ENCODE measurements around the gene SCN10A. TPM values are rescaled to one million over a fixed set of nuclear protein-coding genes. Genes with fewer than 3 reads are reported as not detected.

SCN10A gene
- total and polyA plus RNA-seq, 7 experiments from 2014 or later = not detected

GRCh38 chr3:38698061-38698460, 118.0 kb downstream of the SCN10A start:
- no peak for DNase-seq
- Mint-ChIP-seq H3K36me3 (no peaks in the 10 kb centered on the region), H3K27ac (no peak overlapping the region), H3K4me3 (no peak overlapping the region), H3K4me1 (no peaks in the 10 kb centered on the region), H3K27me3 (peaks cover 0 to 17% (median 5%) of the 10 kb centered on the region in 5 donors), H3K9me3 (peaks cover 0 to 4% (median 0%) of the 10 kb centered on the region in 11 donors)
- Histone ChIP-seq H3K27ac (ENCODE audit: low read depth, low read length) (no peak overlapping the region), H3K4me3 (ENCODE audit: low read length) (no peak overlapping the region), H3K9me3 (ENCODE audit: control insufficient read depth in 2 of 3, low read length in 3 of 3) (no peaks in the 10 kb centered on the region), H3K36me3 (ENCODE audit: control insufficient read depth in 2 of 3, insufficient read depth in 3 of 3, low read length in 3 of 3) (no peaks in the 10 kb centered on the region), H3K27me3 (ENCODE audit: control insufficient read depth in 2 of 2, insufficient read depth in 2 of 2, low read length in 2 of 2) (no peaks in the 10 kb centered on the region), H3K4me1 (ENCODE audit: control insufficient read depth in 2 of 2, insufficient read depth in 2 of 2, low read length in 2 of 2) (no peaks in the 10 kb centered on the region)
- CTCF ChIA-PET = no interaction called here
- no peak for ATAC-seq
- POLR2A ChIA-PET = no interaction called here
- intact Hi-C loops (cut with micrococcal nuclease) = no loop called here

- Mint-ChIP-seq H3K4me1 (no peaks in the 10 kb centered on the region), H3K27me3 (peaks cover 0 to 13% (median 5%) of the 10 kb centered on the region in 5 donors), H3K9me3 (peaks cover 0 to 4% (median 0%) of the 10 kb centered on the region in 11 donors), H3K36me3 (no peaks in the 10 kb centered on the region), H3K27ac (no peak overlapping the region), H3K4me3 (no peak overlapping the region)
- ATAC-seq (no peak), DNase-seq (no peak)
- Histone ChIP-seq H3K27me3 (ENCODE audit: control insufficient read depth in 2 of 2, insufficient read depth in 2 of 2, low read length in 2 of 2) (no peaks in the 10 kb centered on the region), H3K36me3 (ENCODE audit: control insufficient read depth in 2 of 3, insufficient read depth in 3 of 3, low read length in 3 of 3) (no peaks in the 10 kb centered on the region), H3K27ac (ENCODE audit: low read depth, low read length) (no peak overlapping the region), H3K9me3 (ENCODE audit: control insufficient read depth in 2 of 3, low read length in 3 of 3) (no peaks in the 10 kb centered on the region), H3K4me1 (ENCODE audit: control insufficient read depth in 2 of 2, insufficient read depth in 2 of 2, low read length in 2 of 2) (no peaks in the 10 kb centered on the region), H3K4me3 (ENCODE audit: low read length) (no peak overlapping the region)
- intact Hi-C loops (cut with micrococcal nuclease) = no loop called here
- ChIA-PET POLR2A (no interaction called here), CTCF (no interaction called here)
Measured at GRCh38 chr3:38696034-38696433, 120.0 kb downstream of the SCN10A start.

- no peak for DNase-seq
- Histone ChIP-seq H3K27ac (ENCODE audit: low read depth, low read length) (no peak overlapping the region), H3K9me3 (ENCODE audit: control insufficient read depth in 2 of 3, low read length in 3 of 3) (no peaks in the 10 kb centered on the region), H3K4me1 (ENCODE audit: control insufficient read depth in 2 of 2, insufficient read depth in 2 of 2, low read length in 2 of 2) (no peaks in the 10 kb centered on the region), H3K4me3 (ENCODE audit: low read length) (no peak overlapping the region), H3K27me3 (ENCODE audit: control insufficient read depth in 2 of 2, insufficient read depth in 2 of 2, low read length in 2 of 2) (no peaks in the 10 kb centered on the region), H3K36me3 (ENCODE audit: control insufficient read depth in 2 of 3, insufficient read depth in 3 of 3, low read length in 3 of 3) (no peaks in the 10 kb centered on the region)
- CTCF ChIA-PET = no interaction called here
- peaks cover 0 to 12% (median 2%) of the 10 kb centered on the region in 5 donors for H3K27me3 Mint-ChIP-seq
- H3K4me1 Mint-ChIP-seq = no peaks in the 10 kb centered on the region
- POLR2A ChIA-PET = no interaction called here
- no peak overlapping the region for H3K4me3 Mint-ChIP-seq
- H3K9me3 Mint-ChIP-seq = peaks cover 0 to 7% (median 0%) of the 10 kb centered on the region in 11 donors
- ATAC-seq = no peak
- peaks cover 0 to 4% (median 0%) of the 10 kb centered on the region in 5 donors for H3K36me3 Mint-ChIP-seq
- intact Hi-C loops (cut with micrococcal nuclease) = no loop called here
- no peak overlapping the region for H3K27ac Mint-ChIP-seq
Measured at GRCh38 chr3:38690185-38690584, 125.8 kb downstream of the SCN10A start.

GRCh38 chr3:38689774-38690173, 126.2 kb downstream of the SCN10A start:
- intact Hi-C loops (cut with micrococcal nuclease) = no loop called here
- no peaks in the 10 kb centered on the region for H3K4me1 ChIP-seq (ENCODE audit: control insufficient read depth in 2 of 2, insufficient read depth in 2 of 2, low read length in 2 of 2)
- DNase-seq = no peak
- no peaks in the 10 kb centered on the region for H3K9me3 ChIP-seq (ENCODE audit: control insufficient read depth in 2 of 3, low read length in 3 of 3)
- ChIA-PET POLR2A (no interaction called here), CTCF (no interaction called here)
- Mint-ChIP-seq H3K9me3 (peaks cover 0 to 7% (median 0%) of the 10 kb centered on the region in 11 donors), H3K36me3 (peaks cover 0 to 4% (median 0%) of the 10 kb centered on the region in 5 donors), H3K4me3 (no peak overlapping the region), H3K4me1 (no peaks in the 10 kb centered on the region), H3K27me3 (peaks cover 0 to 12% (median 2%) of the 10 kb centered on the region in 5 donors), H3K27ac (no peak overlapping the region)
- H3K36me3 ChIP-seq (ENCODE audit: control insufficient read depth in 2 of 3, insufficient read depth in 3 of 3, low read length in 3 of 3) = no peaks in the 10 kb centered on the region
- H3K27ac ChIP-seq (ENCODE audit: low read depth, low read length) = no peak overlapping the region
- H3K27me3 ChIP-seq (ENCODE audit: control insufficient read depth in 2 of 2, insufficient read depth in 2 of 2, low read length in 2 of 2) = no peaks in the 10 kb centered on the region
- ATAC-seq = no peak
- no peak overlapping the region for H3K4me3 ChIP-seq (ENCODE audit: low read length)

- ChIA-PET POLR2A (no interaction called here), CTCF (no interaction called here)
Measured at GRCh38 chr3:38689346-38689745, 126.7 kb downstream of the SCN10A start.

GRCh38 chr3:38687321-38687720, 128.7 kb downstream of the SCN10A start:
- no peak for DNase-seq
- Histone ChIP-seq H3K27me3 (ENCODE audit: control insufficient read depth in 2 of 2, insufficient read depth in 2 of 2, low read length in 2 of 2) (no peaks in the 10 kb centered on the region), H3K4me3 (ENCODE audit: low read length) (no peak overlapping the region), H3K36me3 (ENCODE audit: control insufficient read depth in 2 of 3, insufficient read depth in 3 of 3, low read length in 3 of 3) (no peaks in the 10 kb centered on the region), H3K9me3 (ENCODE audit: control insufficient read depth in 2 of 3, low read length in 3 of 3) (no peaks in the 10 kb centered on the region), H3K4me1 (ENCODE audit: control insufficient read depth in 2 of 2, insufficient read depth in 2 of 2, low read length in 2 of 2) (no peaks in the 10 kb centered on the region), H3K27ac (ENCODE audit: low read depth, low read length) (no peak overlapping the region)
- POLR2A ChIA-PET = no interaction called here
- Mint-ChIP-seq H3K9me3 (peaks cover 0 to 7% (median 0%) of the 10 kb centered on the region in 11 donors), H3K4me3 (no peak overlapping the region), H3K36me3 (peaks cover 0 to 4% (median 0%) of the 10 kb centered on the region in 5 donors), H3K27ac (no peak overlapping the region), H3K27me3 (peaks cover 0 to 12% (median 5%) of the 10 kb centered on the region in 5 donors), H3K4me1 (no peaks in the 10 kb centered on the region)
- no peak for ATAC-seq
- intact Hi-C loops (cut with micrococcal nuclease) = no loop called here
- CTCF ChIA-PET = interaction anchor here (0.6 kb wide), 1 partner anchor 244 kb away, joined by 3 read pairs; no protein-coding TSS in a partner anchor

More at GRCh38 chr3:38689346-38689745, 126.7 kb downstream of the SCN10A start:
- Histone ChIP-seq H3K27ac (ENCODE audit: low read depth, low read length) (no peak overlapping the region), H3K36me3 (ENCODE audit: control insufficient read depth in 2 of 3, insufficient read depth in 3 of 3, low read length in 3 of 3) (no peaks in the 10 kb centered on the region), H3K27me3 (ENCODE audit: control insufficient read depth in 2 of 2, insufficient read depth in 2 of 2, low read length in 2 of 2) (no peaks in the 10 kb centered on the region), H3K4me1 (ENCODE audit: control insufficient read depth in 2 of 2, insufficient read depth in 2 of 2, low read length in 2 of 2) (no peaks in the 10 kb centered on the region), H3K4me3 (ENCODE audit: low read length) (no peak overlapping the region), H3K9me3 (ENCODE audit: control insufficient read depth in 2 of 3, low read length in 3 of 3) (no peaks in the 10 kb centered on the region)
- Mint-ChIP-seq H3K27ac (no peak overlapping the region), H3K27me3 (peaks cover 0 to 12% (median 2%) of the 10 kb centered on the region in 5 donors), H3K9me3 (peaks cover 0 to 7% (median 0%) of the 10 kb centered on the region in 11 donors), H3K4me1 (no peaks in the 10 kb centered on the region), H3K4me3 (no peak overlapping the region), H3K36me3 (peaks cover 0 to 4% (median 0%) of the 10 kb centered on the region in 5 donors)
- ATAC-seq (no peak), DNase-seq (no peak)
- intact Hi-C loops (cut with micrococcal nuclease) = no loop called here

GRCh38 chr3:38684546-38684945, 131.5 kb downstream of the SCN10A start:
- H3K4me1 ChIP-seq (ENCODE audit: control insufficient read depth in 2 of 2, insufficient read depth in 2 of 2, low read length in 2 of 2) = no peaks in the 10 kb centered on the region
- CTCF ChIA-PET = no interaction called here
- H3K27ac ChIP-seq (ENCODE audit: low read depth, low read length) = no peak overlapping the region
- no peaks in the 10 kb centered on the region for H3K9me3 ChIP-seq (ENCODE audit: control insufficient read depth in 2 of 3, low read length in 3 of 3)
- no peaks in the 10 kb centered on the region for H3K27me3 ChIP-seq (ENCODE audit: control insufficient read depth in 2 of 2, insufficient read depth in 2 of 2, low read length in 2 of 2)
- Mint-ChIP-seq H3K36me3 (peaks cover 0 to 4% (median 0%) of the 10 kb centered on the region in 5 donors), H3K9me3 (peaks cover 0 to 7% (median 0%) of the 10 kb centered on the region in 11 donors), H3K4me3 (no peak overlapping the region), H3K27me3 (peaks cover 4 to 20% (median 9%) of the 10 kb centered on the region in 5 donors), H3K27ac (no peak overlapping the region), H3K4me1 (no peaks in the 10 kb centered on the region)
- DNase-seq (no peak), ATAC-seq (no peak)
- POLR2A ChIA-PET = no interaction called here
- intact Hi-C loops (cut with micrococcal nuclease) = no loop called here
- no peaks in the 10 kb centered on the region for H3K36me3 ChIP-seq (ENCODE audit: control insufficient read depth in 2 of 3, insufficient read depth in 3 of 3, low read length in 3 of 3)
- H3K4me3 ChIP-seq (ENCODE audit: low read length) = no peak overlapping the region

Measured in naive thymus-derived CD4-positive, alpha-beta T cell (primary cell).